WERI-Rb-1 (cell line): Measurements from ENCODE around the gene TPO.
A peak's percentile ranks its signal among the peaks of the same experiment; 100 is the strongest.
"Not testable (repeated sequence)": the region's sequence is repeated elsewhere in the genome, so short reads cannot be mapped to it uniquely, and the experiment has no call there.

ENCODE experiments used
- DNase-seq: peaks from one replicate; pipeline ENCODE4 v3.0.0-alpha.2; 2020
- H3K27ac ChIP-seq: fragments of 250-450 bp; sonication (Bioruptor Pico); 2 replicates; pipeline ENCODE4 v1.5.1; 2020; ENCODE audit warnings: mild to moderate bottlenecking, moderate library complexity
- H3K27me3 ChIP-seq: fragments of 250-450 bp; sonication (Bioruptor Pico); 2 replicates; pipeline ENCODE4 v1.5.1; 2021; ENCODE audit warnings: mild to moderate bottlenecking, low read depth, moderate library complexity; ENCODE audit not compliant: insufficient read depth, severe bottlenecking
- H3K36me3 ChIP-seq: fragments of 250-450 bp; sonication (Bioruptor Pico); 2 replicates; pipeline ENCODE4 v1.5.1; 2020; ENCODE audit warnings: mild to moderate bottlenecking, moderate library complexity
- H3K4me3 ChIP-seq: 2 replicates; pipeline ENCODE4 v1.5.1; 2011; ENCODE audit warnings: low read depth, mild to moderate bottlenecking, control low read depth, low read length
- H3K9me3 ChIP-seq: fragments of 250-450 bp; sonication (Bioruptor Pico); 2 replicates; pipeline ENCODE4 v1.5.1; 2021; ENCODE audit warnings: mild to moderate bottlenecking, moderate library complexity; ENCODE audit not compliant: severe bottlenecking
- CTCF ChIP-seq: IDR thresholded peaks from 2 replicates; pipeline ENCODE4 v1.5.1; 2011; ENCODE audit warnings: low read depth, mild to moderate bottlenecking, control low read depth, inconsistent platforms, low read length

TPO gene

DNA sequence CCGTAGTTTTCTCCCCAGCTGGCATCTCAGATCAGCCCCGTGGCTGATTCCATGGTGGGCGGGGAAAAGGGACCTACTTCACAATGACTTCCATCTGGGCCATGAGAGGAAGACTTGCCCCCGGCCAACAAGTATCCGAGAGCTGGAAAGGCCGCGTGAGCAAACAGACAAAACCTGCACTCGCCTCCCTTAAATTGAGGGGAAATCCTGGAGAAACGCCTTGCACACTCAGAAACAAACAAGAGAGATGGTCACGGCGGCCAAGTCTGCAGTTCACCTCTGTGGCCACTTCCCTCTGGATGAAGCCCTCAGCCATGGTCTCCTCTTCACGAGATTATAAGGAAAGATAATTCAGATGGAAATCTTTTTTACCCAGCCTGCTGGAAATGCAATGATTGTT is 39.4 kb upstream of the TPO start:
- no peak overlapping the region for H3K4me3 ChIP-seq
- H3K36me3 ChIP-seq, result no peaks in the 10 kb centered on the region
- no peak for DNase-seq
- no peak overlapping the region for H3K27ac ChIP-seq
- peaks cover 3% of the 10 kb centered on the region for H3K9me3 ChIP-seq
- H3K27me3 ChIP-seq, result no peaks in the 10 kb centered on the region
- no peak for TF ChIP-seq CTCF

DNA sequence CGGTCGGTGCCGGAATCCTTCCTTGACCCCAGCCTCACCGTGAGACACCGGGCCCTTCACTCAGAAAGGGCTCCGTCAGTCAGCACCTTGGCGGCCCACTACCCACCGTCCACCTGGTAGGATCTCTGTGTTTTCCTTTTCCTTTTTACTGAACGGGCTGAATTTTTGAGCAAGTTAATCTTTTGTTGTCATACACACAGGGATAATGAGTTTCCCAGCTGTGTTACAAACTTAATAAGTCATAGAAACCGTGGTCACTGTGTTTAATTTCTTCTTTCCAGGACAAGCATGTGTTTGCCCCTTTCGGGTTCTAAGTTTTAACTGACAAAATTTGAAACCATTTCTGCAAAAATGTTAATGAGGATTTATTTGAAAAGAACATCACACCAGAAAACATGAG is 39.0 kb upstream of the TPO start:
- Histone ChIP-seq H3K27me3 (no peaks in the 10 kb centered on the region), H3K9me3 (peaks cover 3% of the 10 kb centered on the region), H3K36me3 (no peaks in the 10 kb centered on the region), H3K27ac (no peak overlapping the region), H3K4me3 (no peak overlapping the region)
- no peak for DNase-seq
- TF ChIP-seq CTCF, result no peak

DNA sequence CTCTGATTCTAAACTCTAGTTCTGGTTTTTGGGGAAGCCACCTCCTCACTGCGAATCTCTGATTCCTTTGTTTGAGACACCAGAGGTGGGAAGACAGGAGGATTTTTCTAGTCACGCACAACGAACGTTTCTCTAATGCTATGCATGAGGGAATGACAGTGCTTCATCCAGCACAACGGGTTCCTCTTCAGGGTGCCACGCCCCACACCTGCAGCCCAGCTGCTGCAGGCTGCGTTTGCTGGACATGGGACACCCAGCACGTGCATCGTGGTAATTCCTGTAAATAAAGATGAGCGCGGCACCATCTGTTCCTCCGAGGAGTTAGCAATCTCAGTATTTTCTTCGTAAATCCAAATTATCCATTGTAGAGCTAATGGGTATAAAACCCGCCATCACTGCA is 37.5 kb upstream of the TPO start:
- H3K9me3 ChIP-seq, result peaks cover 3% of the 10 kb centered on the region
- DNase-seq, result no peak
- H3K27me3 ChIP-seq, result no peaks in the 10 kb centered on the region
- no peak for TF ChIP-seq CTCF
- H3K27ac ChIP-seq, result no peak overlapping the region
- H3K4me3 ChIP-seq, result no peak overlapping the region
- no peaks in the 10 kb centered on the region for H3K36me3 ChIP-seq

DNA sequence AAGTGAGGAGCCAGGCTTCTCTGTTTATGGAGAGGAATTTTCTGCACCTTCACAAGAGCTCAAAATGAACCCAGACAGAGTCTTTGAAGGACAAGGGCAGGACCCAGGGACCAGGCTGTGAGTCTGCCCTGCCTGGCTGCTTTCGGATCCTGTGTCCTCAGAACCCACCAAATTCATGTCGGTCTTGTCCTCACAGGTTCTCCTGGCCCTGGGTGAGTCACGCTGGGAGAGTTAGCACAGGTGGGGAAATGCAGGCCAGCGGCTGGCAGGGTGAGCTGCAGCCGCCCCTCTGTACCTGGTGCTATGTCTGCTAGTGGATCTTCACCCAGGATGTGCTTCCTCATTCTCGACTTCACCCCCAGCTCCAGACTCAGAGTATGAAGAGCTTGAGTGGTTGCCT is 35.8 kb upstream of the TPO start:
- Histone ChIP-seq H3K4me3 (no peak overlapping the region), H3K27ac (no peak overlapping the region), H3K9me3 (peaks cover 3% of the 10 kb centered on the region), H3K36me3 (no peaks in the 10 kb centered on the region), H3K27me3 (no peaks in the 10 kb centered on the region)
- TF ChIP-seq CTCF, result no peak
- DNase-seq, result no peak

GRCh38 chr2:1378456-1379150 is 34.7 kb upstream of the TPO start:
- Histone ChIP-seq H3K27me3 (no peaks in the 10 kb centered on the region), H3K9me3 (peaks cover 3% of the 10 kb centered on the region), H3K27ac (no peak overlapping the region), H3K36me3 (no peaks in the 10 kb centered on the region), H3K4me3 (no peak overlapping the region)
- TF ChIP-seq CTCF, result no peak
- DNase-seq, result no peak

GRCh38 chr2:1381644-1382043 is 31.6 kb upstream of the TPO start:
- no peak for TF ChIP-seq CTCF
- Histone ChIP-seq H3K9me3 (peaks cover 5% of the 10 kb centered on the region), H3K4me3 (no peak overlapping the region), H3K27me3 (no peaks in the 10 kb centered on the region), H3K36me3 (no peaks in the 10 kb centered on the region), H3K27ac (no peak overlapping the region)
- no peak for DNase-seq

DNA sequence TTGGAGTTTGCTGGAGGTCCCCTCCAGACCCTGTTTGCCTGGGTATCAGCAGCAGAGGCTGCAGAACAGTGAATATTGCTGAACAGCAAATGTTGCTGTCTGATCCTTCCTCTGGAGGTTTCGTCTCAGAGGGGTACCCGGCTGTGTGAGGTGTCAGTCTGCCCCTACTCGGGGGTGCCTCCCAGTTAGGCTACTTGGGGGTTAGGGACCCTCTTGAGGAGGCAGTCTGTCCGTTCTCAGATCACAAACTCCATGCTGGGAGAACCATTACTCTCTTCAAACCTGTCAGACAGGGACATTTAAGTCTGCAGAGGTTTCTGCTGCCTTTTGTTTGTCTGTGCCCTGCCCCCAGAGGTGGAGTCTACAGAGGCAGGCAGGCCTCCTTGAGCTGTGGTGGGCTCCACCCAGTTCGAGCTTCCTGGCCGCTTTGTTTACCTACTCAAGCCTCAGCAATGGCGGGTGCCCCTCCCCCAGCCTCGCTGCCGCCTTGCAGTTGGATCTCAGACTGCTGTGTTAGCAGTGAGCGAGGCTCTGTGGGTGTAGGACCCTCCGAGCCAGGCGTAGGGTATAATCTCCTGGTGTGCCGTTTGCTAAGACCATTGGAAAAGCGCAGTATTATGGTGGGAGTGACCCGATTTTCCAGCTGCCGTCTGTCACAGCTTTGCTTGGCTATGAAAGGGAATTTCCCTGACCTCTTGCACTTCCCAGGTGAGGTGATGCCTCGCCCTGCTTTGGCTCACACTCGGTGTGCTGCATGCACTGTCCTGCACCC is 25.1 kb upstream of the TPO start:
- H3K27ac ChIP-seq, result peak overlapping the region; percentile 37; the same call in 1 of the 2 replicates
- H3K9me3 ChIP-seq, H3K27me3 ChIP-seq, H3K4me3 ChIP-seq, H3K36me3 ChIP-seq: not testable (repeated sequence)
- peak; percentile 43 for DNase-seq

GRCh38 chr2:1390118-1390517 is 23.1 kb upstream of the TPO start:
- DNase-seq, H3K27me3 ChIP-seq, H3K9me3 ChIP-seq, H3K4me3 ChIP-seq, H3K36me3 ChIP-seq, H3K27ac ChIP-seq: not testable (repeated sequence)
